NCI-H146 treated with DMSO at 0.1 percent for 48 hours (cell line): ENCODE measurements around the gene NEMP1.
"Not testable (repeated sequence)": the region's sequence is repeated elsewhere in the genome, so short reads cannot be mapped to it uniquely, and the experiment has no call there.

ENCODE experiments used
- DNase-seq: peaks from one replicate; lab custom pipeline; 2025; ENCODE audit not compliant: unreplicated experiment; lab: John Stamatoyannopoulos, UW

Gene NEMP1

DNA sequence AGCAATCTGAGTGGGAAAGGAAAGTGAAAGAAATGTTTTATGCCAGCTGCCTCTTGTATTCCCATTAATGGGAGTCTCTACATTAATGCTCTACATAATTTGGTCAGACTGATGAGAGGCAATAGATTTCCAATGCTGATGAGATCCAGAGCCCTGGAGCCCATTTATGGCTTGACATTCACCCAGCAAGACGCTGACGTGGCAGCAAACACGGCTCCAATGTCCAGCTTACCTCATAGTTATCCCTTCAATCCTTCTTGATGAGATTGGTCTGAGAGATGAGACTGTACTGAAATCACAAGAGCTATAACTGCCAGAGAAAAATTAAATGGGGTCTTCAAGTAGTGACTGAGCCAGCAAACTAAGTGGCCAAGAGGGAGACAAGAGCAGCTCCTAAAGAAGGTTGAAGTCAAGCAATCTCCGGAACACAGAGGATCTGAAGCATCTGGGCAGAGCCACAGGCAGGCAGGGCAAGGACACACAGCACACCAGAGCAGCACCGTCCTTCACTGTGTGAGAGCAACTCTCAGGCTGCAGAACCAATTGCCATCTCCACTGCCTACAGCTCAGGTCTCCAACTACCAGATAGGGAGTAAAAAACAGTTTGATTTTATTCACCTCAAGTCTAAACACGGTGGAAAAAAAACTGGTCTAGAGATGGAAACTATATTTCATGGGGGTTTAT lies 21.4 kb downstream of the NEMP1 start:
- DNase-seq = no peak

DNA sequence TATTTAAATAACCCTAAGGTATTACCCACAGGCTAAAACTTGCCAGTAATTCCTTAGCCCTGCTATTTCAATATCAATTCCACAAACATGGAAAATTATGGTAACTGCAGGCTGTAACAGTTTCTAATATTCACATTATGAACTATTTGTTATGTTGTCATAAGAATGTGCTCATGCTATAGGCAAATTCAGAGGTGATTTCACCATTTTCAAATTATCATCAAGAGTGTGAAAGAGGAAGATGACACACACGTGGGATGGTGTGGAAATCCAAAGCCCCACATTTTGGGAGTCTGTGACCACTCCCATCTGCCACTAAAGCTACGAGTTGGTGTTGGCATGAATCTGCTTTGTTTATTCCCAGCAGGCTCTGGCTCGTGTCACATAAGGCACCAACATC lies 22.8 kb downstream of the NEMP1 start:
- no peak for DNase-seq

DNA sequence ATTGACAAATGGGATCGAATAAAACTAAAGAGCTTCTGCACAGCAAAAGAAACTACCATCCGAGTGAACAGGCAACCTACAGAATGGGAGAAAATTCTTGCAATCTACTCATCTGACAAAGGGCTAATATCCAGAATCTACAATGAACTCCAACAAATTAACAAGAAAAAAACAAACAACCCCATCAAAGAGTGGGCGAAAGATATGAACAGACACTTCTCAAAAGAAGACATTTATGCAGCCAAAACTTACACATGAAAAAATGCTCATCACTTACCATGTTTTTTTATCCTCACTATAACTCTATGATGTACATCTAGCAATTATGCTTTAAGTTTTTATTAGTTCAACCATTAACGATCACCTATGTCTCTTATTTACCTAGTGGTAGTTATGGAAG lies 24.7 kb downstream of the NEMP1 start:
- DNase-seq = not testable (repeated sequence)

DNA sequence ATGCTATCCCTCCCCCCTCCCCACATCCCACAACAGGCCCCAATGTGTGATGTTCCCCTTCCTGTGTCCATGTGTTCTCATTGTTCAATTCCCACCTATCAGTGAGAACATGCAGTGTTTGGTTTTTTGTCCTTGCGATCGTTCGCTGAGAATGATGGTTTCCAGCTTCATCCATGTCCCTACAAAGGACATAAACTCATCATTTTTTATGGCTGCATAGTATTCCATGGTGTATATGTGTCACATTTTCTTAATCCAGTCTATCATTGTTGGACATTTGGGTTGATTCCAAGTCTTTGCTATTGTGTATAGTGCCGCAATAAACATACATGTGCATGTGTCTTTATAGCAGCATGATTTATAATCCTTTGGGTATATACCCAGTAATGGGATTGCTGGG lies 25.4 kb downstream of the NEMP1 start:
- not testable (repeated sequence) for DNase-seq

DNA sequence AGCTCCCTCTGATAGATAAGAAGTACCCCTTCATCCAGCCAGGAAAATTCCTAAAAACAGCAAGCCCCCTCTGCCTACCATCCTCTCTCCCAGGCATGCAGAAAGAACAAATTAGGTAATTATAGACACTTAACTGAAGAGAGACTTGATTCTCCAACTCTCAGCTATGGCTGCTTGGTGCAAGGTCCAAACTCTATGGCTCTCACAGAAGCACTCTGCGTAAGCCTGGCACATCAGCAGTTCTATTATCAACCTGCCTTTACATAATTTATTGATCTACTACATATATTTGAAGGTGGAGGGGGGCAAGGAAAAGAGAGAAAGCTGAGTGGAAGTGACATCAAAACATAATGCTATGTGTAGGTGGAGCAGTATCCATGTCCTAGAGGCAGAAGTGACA lies 27.6 kb downstream of the NEMP1 start:
- no peak for DNase-seq

- DNase-seq = no peak
Measured at GRCh38 chr12:57049890-57050289, 28.7 kb downstream of the NEMP1 start, which contains the start of gene MYO1A. Gene MYO1A (minus strand): TSS chr12:57050129. CDS start chr12:57048323, 1,806 bp downstream.

GRCh38 chr12:57049119-57049446 lies 29.5 kb downstream of the NEMP1 start:
- DNase-seq = no peak

GRCh38 chr12:57048423-57049118 lies 30.0 kb downstream of the NEMP1 start:
- DNase-seq = no peak

- DNase-seq = no peak
Measured at GRCh38 chr12:57047981-57048380, 30.6 kb downstream of the NEMP1 start.

DNA sequence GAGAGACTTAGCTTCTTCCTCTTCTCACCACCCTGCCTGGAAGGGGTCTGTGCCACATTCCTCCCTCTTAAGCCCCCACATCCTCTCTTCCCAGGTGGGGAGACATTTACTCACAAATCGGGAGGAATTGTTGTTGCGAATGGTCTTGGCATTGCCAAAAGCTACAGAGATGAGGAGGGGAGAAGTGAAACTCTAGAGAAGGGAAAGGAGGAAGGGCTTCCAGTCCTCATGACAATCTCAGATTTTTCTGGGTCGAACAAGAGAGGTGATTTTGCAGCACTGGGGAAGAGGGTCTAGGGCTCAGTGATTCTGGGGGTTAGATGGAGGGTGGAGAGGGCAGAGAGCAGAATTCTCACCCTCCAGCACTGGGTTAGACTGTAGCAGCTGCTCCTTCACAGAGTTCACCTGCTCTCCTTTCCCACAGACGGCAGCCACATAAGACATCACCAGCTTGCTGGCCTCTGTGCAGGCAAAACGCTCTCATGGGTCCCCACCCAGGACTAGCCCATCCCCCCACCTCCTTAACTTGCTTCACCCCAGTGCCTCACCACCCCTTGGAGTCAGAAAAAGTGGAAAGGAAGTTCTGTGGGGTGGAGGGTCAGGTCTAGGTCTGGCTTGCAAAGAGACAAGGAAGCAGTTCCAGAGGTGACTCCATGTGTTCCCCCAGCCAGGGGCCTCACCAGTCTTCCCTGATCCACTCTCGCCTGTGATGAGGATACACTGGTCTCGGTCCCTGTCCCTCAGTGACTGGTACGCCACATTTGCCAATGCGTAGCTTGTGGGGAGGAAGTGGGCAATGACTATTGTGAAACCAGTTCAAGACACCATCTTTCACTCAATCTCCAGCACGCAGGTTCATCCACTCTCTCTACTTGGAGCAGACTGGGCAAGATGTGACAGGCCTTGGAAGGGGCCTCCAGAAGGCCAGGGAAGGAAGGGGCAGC lies 31.4 kb downstream of the NEMP1 start:
- DNase-seq = no peak

DNA sequence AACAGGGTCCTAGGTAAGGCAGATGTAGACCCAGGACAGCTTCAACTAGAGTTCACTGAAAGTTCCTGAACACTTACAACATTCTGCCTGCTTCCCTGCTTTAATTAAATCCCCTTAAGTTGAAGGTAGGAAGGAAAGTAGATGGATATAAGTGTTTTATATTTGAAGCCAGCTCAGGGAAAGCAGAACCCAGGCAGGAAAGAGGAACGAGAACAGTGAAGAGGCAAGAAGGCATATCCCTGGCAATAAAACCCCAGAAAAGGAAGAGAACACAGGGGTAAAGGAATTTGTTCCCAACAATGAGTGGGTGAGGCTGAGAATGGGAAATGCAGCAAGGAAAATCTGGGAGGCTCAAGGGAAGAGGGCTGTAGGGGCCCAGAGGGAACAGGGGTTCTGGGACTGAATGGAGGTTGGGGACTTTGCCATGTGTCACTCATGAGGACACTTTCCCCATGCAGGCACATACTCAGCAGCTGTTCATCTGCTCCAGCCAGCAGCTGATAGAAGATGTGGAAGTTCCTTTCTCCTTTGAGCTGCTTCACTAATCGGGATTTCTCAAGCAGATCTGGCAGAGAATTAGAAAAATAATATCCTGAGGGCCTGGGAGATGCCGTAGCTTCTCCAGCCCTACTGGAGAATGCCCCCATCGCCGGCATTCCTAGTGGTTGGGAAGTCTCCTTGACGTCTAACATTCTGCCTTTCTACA lies 32.4 kb downstream of the NEMP1 start:
- no peak for DNase-seq

GRCh38 chr12:57044889-57045288 lies 33.7 kb downstream of the NEMP1 start:
- DNase-seq = no peak

GRCh38 chr12:57044468-57044867 lies 34.1 kb downstream of the NEMP1 start:
- no peak for DNase-seq

GRCh38 chr12:57042695-57043094 lies 35.9 kb downstream of the NEMP1 start:
- no peak for DNase-seq

DNA sequence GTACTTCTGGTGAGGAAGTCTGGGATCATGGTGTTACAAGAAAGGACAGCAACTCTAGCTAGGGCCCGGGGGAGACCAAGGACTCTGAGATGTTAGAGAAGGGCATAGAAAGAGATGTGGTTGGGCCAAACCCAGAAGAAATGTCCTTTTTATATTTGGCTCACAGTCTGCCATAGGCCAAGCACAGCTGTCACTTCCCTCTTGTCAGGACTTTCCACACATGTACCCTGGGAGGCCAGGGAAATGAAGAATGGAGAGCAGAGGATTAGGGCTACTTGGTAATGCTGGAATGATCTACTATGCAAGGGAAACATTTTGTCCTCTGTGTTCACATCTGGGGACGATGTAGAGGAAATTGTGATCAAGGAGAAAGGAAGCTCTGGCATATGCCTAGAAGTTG lies 37.8 kb downstream of the NEMP1 start:
- no peak for DNase-seq

GRCh38 chr12:57040211-57040610 lies 38.4 kb downstream of the NEMP1 start:
- no peak for DNase-seq

DNA sequence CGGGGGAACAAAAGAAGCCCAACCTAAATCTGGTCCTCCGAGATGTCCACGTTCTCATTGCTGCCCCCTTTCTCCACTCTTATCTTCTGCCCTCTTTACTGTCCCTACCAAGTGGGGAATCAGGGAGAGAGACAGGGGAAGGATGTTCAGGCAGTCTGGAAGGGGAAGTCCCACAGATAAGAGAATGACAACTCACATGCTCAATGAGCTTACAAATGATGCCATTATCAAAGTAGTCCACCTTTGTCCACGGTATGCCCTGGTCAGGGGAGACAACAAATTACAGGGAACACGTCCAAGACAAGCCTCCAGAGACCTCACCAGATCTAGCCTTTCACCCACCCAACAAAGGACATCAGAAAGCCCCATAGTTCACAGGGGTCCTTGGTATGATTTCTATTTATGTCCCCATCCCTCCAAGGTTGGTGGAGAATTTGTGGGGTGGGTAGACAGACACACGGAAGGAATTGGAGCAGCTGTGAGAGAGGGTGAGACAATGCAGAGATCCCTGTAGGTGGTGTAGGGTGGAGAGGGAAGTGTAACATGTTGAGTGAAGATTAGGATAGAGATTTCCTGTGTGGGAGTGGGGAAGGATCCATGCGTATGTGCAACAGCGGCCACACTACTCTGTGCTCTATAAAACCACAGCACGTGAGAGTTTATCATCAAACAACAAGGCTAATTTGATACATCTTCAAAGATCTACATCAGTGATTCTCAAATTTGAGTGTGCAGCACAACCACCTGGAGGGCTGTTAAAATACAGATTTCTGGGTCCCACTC lies 39.4 kb downstream of the NEMP1 start:
- no peak for DNase-seq

- DNase-seq = no peak
Measured at GRCh38 chr12:57037264-57037663, 41.3 kb downstream of the NEMP1 start.

GRCh38 chr12:57033431-57033830 lies 45.2 kb downstream of the NEMP1 start:
- no peak for DNase-seq

DNA sequence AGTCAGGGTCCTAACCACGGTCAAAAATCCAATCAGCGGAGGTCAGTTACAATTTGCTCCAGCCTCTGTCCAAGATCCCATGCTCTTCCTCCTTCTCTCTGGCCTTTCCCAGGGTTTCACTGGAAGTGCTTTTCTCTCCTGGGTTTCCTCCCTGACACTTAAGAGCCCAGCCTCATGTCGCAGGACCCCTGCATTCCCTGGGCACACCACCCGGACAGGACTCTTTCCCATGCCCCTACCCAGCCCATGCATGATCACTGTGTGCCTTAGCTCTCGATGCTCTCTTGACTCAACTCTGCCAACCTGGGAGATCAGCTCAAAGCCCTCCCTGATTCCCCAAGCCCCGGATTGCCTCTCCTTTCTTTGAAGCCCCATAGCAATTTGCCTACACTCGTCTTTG lies 46.8 kb downstream of the NEMP1 start:
- no peak for DNase-seq
